Measurements from ENCODE around the gene SAP130. TPM values are rescaled to one million over a fixed set of nuclear protein-coding genes. Genes with fewer than 3 reads are reported as not detected.

SAP130 gene
- total RNA-seq, 2 donors from 2014 or later, result 21.9 to 55.4 TPM

DNA sequence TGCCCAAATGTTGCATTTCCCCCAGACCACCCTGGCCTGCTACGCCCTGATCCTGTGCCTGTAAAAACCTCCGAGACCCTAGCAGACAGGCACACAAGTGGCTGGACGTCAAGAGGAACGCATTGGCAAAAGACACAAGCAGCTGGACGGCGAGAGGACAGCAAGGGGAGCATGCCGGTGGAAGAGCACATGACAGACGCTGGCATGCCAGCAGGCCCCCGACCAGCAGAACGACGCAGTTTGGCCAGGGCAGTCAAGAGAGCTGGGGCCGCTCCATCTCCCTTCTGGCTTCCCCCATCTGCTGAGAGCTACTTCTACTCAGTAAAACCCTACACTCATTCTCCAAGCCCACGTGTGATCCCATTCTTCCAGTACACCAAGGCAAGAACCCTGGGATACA is 42.1 kb downstream of the SAP130 start:
- Histone ChIP-seq H3K4me3 (no peak overlapping the region), H3K4me1 (replicated peaks) (no peaks in the 10 kb centered on the region), H3K27ac (no peak overlapping the region), H3K27me3 (replicated peaks; ENCODE audit: insufficient read depth) (no peaks in the 10 kb centered on the region), H3K36me3 (peaks cover 0 to 4% of the 10 kb centered on the region in 2 donors), H3K9me3 (no peaks in the 10 kb centered on the region)
- DNase-seq (ENCODE audit: low spot score), result no peak
- intact Hi-C loops (cut with DNase I), result no loop called here
- TF ChIP-seq CTCF (IDR thresholded peaks at IDR 0.05), result no peak
- no peak for TF ChIP-seq POLR2AphosphoS5 (IDR thresholded peaks at IDR 0.05)
- TF ChIP-seq POLR2A (IDR thresholded peaks at IDR 0.05), result no peak
- WGBS, result 93% methylated on average over 13 of the region's 13 CpGs

DNA sequence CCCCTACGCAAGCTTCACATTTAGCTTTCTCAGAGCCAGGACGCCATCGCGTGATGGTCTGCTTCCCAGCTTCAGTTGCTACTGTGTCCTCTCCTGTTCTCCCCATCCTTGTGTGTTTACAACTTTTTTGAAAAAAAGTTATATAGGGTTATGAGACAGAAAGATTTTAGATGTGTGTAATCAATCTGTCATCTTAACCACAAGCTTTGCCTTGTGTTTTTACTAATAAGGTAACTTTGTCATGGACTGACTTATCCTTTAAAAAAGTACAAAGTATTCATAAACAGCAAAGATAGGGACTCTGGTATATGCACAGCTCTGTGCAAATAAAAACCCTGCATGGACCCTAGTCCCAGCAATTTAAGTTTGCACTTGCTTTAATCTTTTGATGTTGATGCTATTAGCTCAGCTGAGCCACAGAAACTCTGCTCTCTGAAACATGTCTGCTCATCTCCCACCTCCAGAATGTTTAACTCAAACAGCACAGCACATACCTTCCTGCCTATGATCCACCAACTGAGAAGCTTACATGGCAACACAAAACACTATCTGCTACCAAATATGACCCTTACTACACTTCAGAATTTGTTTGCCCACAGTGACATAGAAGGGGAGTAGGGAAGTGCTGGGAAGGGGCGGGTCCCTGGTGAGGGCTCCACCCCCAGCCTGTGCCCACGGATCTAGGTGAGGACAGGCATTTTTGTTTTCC is 42.7 kb downstream of the SAP130 start:
- TF ChIP-seq CTCF (IDR thresholded peaks at IDR 0.05) (no peak), POLR2A (IDR thresholded peaks at IDR 0.05) (no peak), POLR2AphosphoS5 (IDR thresholded peaks at IDR 0.05) (no peak)
- Histone ChIP-seq H3K4me3 (no peak overlapping the region), H3K27me3 (replicated peaks; ENCODE audit: insufficient read depth) (no peaks in the 10 kb centered on the region), H3K9me3 (no peaks in the 10 kb centered on the region), H3K36me3 (peaks cover 0 to 4% of the 10 kb centered on the region in 2 donors), H3K4me1 (replicated peaks) (no peaks in the 10 kb centered on the region), H3K27ac (no peak overlapping the region)
- no peak for DNase-seq (ENCODE audit: low spot score)
- intact Hi-C loops (cut with DNase I), result no loop called here
- WGBS, result 89% methylated on average over 6 of the region's 6 CpGs

DNA sequence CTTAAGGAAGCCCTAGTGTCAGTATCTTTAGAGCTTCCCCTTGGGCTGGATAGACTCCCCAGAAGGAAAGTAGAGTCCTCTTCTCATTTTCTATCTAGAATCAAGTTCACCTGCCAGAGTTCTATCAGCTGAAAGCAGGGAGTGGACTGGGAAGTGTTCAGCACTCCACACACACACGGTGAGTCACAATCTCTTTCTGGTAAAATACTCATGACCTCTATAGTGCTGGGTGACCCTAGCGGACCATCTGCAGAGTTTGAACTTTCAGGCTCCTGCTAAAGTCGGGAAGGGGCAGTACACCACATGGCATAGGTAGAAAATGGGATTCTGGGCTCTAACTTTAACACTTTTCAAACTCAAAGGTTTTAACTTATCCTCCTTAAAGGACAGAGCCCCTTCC is 43.3 kb downstream of the SAP130 start:
- 98% methylated on average over 3 of the region's 3 CpGs for WGBS
- Histone ChIP-seq H3K4me3 (no peak overlapping the region), H3K36me3 (peaks cover 0 to 4% of the 10 kb centered on the region in 2 donors), H3K9me3 (no peaks in the 10 kb centered on the region), H3K27ac (no peak overlapping the region), H3K4me1 (replicated peaks) (no peaks in the 10 kb centered on the region), H3K27me3 (replicated peaks; ENCODE audit: insufficient read depth) (no peaks in the 10 kb centered on the region)
- no peak for DNase-seq (ENCODE audit: low spot score)
- no peak for TF ChIP-seq CTCF (IDR thresholded peaks at IDR 0.05)
- no peak for TF ChIP-seq POLR2A (IDR thresholded peaks at IDR 0.05)
- no peak for TF ChIP-seq POLR2AphosphoS5 (IDR thresholded peaks at IDR 0.05)
- intact Hi-C loops (cut with DNase I), result no loop called here

- H3K4me3 ChIP-seq, result no peak overlapping the region
- H3K4me1 ChIP-seq (replicated peaks), result no peaks in the 10 kb centered on the region
- intact Hi-C loops (cut with DNase I), result no loop called here
- no peaks in the 10 kb centered on the region for H3K36me3 ChIP-seq
- WGBS, result 95% methylated on average over 4 of the region's 4 CpGs
- H3K27me3 ChIP-seq (replicated peaks; ENCODE audit: insufficient read depth), result no peaks in the 10 kb centered on the region
- DNase-seq (ENCODE audit: low spot score), result no peak
- H3K27ac ChIP-seq, result no peak overlapping the region
- H3K9me3 ChIP-seq, result no peaks in the 10 kb centered on the region
- TF ChIP-seq POLR2AphosphoS5 (IDR thresholded peaks at IDR 0.05) (no peak), CTCF (IDR thresholded peaks at IDR 0.05) (no peak), POLR2A (IDR thresholded peaks at IDR 0.05) (no peak)
Observed at GRCh38 chr2:127969446-127969845, 58.4 kb downstream of the SAP130 start.

Measured in prostate gland (tissue), 2 donors.